PC-3 (cell line): ENCODE results near the gene TYROBP.

ENCODE experiments used
- EZH2 ChIP-seq: fragments of 300-600 bp; sonication (generic); IDR thresholded peaks from one replicate; pipeline ENCODE4 v1.6.1; 2017; ENCODE audit warnings: antibody characterized with exemption, mild to moderate bottlenecking, low read length; ENCODE audit not compliant: unreplicated experiment
- TF ChIP-seq, protein P1 (sequence below): fragments of 300-600 bp; sonication (generic); conservative IDR thresholded peaks from 2 replicates; pipeline ENCODE4 v1.5.1; 2017; ENCODE audit warnings: antibody characterized with exemption, low read depth, mild to moderate bottlenecking, low read length

DNA sequence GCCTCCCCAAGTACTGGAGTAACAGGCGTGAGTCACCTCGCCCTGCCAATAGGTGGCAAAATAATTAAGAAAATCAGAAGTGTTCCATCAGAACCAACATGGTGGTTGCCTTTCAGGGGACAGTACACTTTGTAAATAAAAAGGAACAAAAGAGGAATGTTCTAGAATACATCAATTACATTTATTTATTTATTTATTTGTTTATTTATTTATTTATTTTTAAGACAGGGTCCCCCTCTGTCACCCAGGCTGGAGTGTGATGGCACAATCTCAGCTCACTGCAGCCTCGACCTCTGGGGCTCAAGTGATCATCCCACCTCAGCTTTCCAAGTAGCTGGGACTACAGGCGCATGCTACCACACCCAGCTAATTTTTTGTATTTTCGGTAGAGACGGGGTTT is 12.9 kb upstream of the TYROBP start:
- TF ChIP-seq, protein P1, sequence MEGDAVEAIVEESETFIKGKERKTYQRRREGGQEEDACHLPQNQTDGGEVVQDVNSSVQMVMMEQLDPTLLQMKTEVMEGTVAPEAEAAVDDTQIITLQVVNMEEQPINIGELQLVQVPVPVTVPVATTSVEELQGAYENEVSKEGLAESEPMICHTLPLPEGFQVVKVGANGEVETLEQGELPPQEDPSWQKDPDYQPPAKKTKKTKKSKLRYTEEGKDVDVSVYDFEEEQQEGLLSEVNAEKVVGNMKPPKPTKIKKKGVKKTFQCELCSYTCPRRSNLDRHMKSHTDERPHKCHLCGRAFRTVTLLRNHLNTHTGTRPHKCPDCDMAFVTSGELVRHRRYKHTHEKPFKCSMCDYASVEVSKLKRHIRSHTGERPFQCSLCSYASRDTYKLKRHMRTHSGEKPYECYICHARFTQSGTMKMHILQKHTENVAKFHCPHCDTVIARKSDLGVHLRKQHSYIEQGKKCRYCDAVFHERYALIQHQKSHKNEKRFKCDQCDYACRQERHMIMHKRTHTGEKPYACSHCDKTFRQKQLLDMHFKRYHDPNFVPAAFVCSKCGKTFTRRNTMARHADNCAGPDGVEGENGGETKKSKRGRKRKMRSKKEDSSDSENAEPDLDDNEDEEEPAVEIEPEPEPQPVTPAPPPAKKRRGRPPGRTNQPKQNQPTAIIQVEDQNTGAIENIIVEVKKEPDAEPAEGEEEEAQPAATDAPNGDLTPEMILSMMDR, result no peak
- no peak for TF ChIP-seq EZH2
